ENCODE data around the gene IGF1R. TPM values are rescaled to one million over a fixed set of nuclear protein-coding genes. Genes with fewer than 3 reads are reported as not detected.

Gene IGF1R
- total and polyA plus RNA-seq, 2 of the 13 experiments (the other 11 are each of a cell fraction or from before 2014, with no cell fraction given) = 15.9 to 18.4 TPM

- TF ChIP-seq ZZZ3 (CRISPR knock-in tag; IDR thresholded peaks at IDR 0.05; ENCODE audit: borderline replicate concordance) (no peak), SPEN (CRISPR knock-in tag; IDR thresholded peaks at IDR 0.05; ENCODE audit: low read depth) (peak; percentile 48; the same call in 1 of the 2 replicates), BRD4 (CRISPR knock-in tag; IDR thresholded peaks at IDR 0.05) (no peak), HMG20A (CRISPR knock-in tag; IDR thresholded peaks at IDR 0.05; ENCODE audit: borderline replicate concordance) (peak; percentile 53; the same call in 1 of the 2 replicates), CREM (IDR thresholded peaks at IDR 0.05) (no peak), CREM (CRISPR knock-in tag; IDR thresholded peaks at IDR 0.05) (no peak), ZFP62 (CRISPR knock-in tag; IDR thresholded peaks at IDR 0.05) (no peak), REXO4 (CRISPR knock-in tag; IDR thresholded peaks at IDR 0.05; ENCODE audit: borderline replicate concordance) (no peak), ATM (IDR thresholded peaks at IDR 0.05; ENCODE audit: borderline replicate concordance) (no peak), ZNF264 (CRISPR knock-in tag; IDR thresholded peaks at IDR 0.05) (peak; percentile 55), IKZF1 (IDR thresholded peaks at IDR 0.05) (no peak), PLSCR1 (CRISPR knock-in tag; IDR thresholded peaks at IDR 0.05; ENCODE audit: borderline replicate concordance) (no peak), GATA4 (IDR thresholded peaks at IDR 0.05; ENCODE audit: borderline replicate concordance, low read depth) (no peak), ZSCAN22 (CRISPR knock-in tag; IDR thresholded peaks at IDR 0.05) (no peak), ZNF749 (CRISPR knock-in tag; IDR thresholded peaks at IDR 0.05; ENCODE audit: borderline replicate concordance) (no peak), SP4 (CRISPR knock-in tag; IDR thresholded peaks at IDR 0.05) (no peak), ZNF850 (CRISPR knock-in tag; conservative IDR thresholded peaks at IDR 0.05) (no peak), SAP130 (CRISPR knock-in tag; IDR thresholded peaks at IDR 0.05; ENCODE audit: low read depth) (peak; percentile 89), MYNN (CRISPR knock-in tag; IDR thresholded peaks at IDR 0.05; ENCODE audit: low read depth) (no peak), STAT5B (CRISPR knock-in tag; IDR thresholded peaks at IDR 0.05) (no peak), ZKSCAN1 (IDR thresholded peaks at IDR 0.05; ENCODE audit: low read length) (no peak), ZNF607 (CRISPR knock-in tag; IDR thresholded peaks at IDR 0.05; ENCODE audit: borderline replicate concordance) (no peak), ZNF75D (CRISPR knock-in tag; IDR thresholded peaks at IDR 0.05; ENCODE audit: borderline replicate concordance) (no peak), HIVEP1 (CRISPR knock-in tag; IDR thresholded peaks at IDR 0.05) (no peak)
- TF ChIP-seq, protein P1, sequence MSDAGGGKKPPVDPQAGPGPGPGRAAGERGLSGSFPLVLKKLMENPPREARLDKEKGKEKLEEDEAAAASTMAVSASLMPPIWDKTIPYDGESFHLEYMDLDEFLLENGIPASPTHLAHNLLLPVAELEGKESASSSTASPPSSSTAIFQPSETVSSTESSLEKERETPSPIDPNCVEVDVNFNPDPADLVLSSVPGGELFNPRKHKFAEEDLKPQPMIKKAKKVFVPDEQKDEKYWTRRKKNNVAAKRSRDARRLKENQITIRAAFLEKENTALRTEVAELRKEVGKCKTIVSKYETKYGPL (CRISPR knock-in tag; IDR thresholded peaks at IDR 0.05) = no peak
- TF ChIP-seq, protein P2, sequence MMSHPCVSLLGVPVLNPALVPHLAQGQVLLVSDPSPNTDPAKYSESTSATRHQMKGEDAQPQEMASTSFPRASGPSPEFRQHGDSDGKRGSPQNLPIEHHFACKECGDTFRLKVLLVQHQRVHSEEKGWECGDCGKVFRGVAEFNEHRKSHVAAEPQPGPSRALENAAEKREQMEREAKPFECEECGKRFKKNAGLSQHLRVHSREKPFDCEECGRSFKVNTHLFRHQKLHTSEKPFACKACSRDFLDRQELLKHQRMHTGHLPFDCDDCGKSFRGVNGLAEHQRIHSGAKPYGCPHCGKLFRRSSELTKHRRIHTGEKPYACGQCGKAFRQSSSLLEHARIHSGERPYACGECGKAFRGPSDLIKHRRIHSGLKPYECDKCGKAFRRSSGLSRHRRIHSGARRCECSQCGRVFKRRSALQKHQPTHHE (CRISPR knock-in tag; IDR thresholded peaks at IDR 0.05; ENCODE audit: borderline replicate concordance) = no peak
- TF ChIP-seq, protein P3, sequence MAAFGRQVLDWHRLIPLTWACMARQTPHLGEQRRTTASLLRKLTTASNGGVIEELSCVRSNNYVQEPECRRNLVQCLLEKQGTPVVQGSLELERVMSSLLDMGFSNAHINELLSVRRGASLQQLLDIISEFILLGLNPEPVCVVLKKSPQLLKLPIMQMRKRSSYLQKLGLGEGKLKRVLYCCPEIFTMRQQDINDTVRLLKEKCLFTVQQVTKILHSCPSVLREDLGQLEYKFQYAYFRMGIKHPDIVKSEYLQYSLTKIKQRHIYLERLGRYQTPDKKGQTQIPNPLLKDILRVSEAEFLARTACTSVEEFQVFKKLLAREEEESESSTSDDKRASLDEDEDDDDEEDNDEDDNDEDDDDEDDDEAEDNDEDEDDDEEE (CRISPR knock-in tag; IDR thresholded peaks at IDR 0.05) = no peak
- TF ChIP-seq, protein P4, sequence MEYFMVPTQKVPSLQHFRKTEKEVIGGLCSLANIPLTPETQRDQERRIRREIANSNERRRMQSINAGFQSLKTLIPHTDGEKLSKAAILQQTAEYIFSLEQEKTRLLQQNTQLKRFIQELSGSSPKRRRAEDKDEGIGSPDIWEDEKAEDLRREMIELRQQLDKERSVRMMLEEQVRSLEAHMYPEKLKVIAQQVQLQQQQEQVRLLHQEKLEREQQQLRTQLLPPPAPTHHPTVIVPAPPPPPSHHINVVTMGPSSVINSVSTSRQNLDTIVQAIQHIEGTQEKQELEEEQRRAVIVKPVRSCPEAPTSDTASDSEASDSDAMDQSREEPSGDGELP (IDR thresholded peaks at IDR 0.05; ENCODE audit: borderline replicate concordance, low read depth) = no peak
These were observed 79.0 kb downstream of the IGF1R start (continued) for GRCh38 chr15:98727115-98728040.
